ENCODE measurements around the gene PDCD11.
A peak's percentile ranks its signal among the peaks of the same experiment; 100 is the strongest.

PDCD11 gene

DNA sequence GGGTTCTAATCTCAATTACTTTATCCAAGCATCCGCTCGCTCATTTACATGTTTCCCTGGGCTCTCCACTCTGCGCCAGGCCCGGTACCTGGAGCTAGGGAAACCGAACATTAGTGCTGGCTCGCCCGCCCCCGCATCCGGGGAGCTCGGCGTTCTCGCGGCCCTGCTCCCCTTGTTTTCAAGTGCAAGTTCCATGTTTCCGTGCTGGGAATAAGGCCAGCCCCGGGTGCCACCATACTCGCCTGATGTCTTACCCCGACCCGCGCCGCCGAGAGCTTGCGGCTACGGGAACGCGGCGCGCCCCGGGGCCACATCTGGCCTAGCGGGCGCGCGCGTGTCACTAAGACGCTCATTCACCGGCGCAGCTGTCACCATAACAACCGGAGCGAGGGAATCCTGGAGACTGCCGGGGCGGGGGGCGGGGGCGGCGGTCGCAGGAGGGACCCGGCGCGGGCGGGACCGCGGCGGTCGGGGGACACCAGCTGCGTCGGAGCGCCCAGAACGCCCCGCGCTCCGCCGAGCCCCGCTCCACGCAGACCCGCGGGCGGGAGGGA is 97.0 kb downstream of the PDCD11 start, which contains the start of gene NEURL1:
Gene NEURL1, plus strand, starts transcription at position 344 of the 554 bp plus-strand sequence. CDS start 683 bp downstream, outside the sequence.
- H3K23ac ChIP-seq (ENCODE audit: low read length), result no peak within 1 kb of the TSS
- no CpG with 5 or more reads among the region's 65 CpGs for WGBS (ENCODE audit: extremely low coverage, insufficient coverage, insufficient read length)

DNA sequence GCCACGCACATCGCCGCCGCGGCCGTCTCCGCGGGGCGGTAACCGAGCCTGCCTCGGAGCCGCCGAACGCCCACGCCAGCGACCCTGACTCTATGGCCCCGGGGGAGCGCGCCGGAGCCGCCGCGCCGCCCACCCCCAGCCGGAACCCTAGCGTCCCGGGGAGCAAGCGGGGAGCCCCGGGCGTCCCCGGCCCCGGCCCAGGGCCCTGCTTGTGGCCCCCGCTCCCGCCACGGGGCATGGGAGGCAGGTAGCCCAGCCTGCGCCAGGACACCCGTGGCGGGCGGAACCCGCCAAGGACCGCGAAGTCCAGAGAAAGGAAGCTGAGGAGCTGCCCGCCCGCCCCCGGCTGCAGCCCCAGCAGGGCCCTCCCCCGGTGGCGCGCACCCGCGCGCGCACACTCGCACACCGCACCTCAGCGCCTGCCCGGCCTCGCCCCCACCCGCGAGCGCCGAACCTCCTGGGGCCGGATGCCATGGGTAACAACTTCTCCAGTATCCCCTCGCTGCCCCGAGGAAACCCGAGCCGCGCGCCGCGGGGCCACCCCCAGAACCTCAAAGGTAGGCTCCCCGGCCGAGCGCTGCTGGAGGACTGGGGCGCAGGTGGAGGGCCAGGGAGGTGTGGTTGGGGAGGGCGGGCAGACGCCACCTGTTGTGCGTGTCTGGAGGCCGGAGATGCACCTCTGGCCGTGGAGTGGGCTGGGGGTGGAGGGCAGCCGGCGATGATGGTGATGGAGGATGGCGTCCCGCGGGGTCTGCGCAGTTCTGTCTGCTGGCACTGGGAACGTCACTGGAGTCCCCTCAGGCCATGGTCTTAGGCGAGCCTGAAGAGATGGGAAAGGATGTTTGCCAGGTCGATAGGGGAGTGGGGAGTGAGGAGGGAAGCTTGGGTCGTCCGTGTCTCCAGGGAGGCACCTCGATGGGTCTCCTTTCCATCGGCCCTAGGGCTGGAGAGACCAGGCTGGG is 97.8 kb downstream of the PDCD11 start:
- H3K9ac ChIP-seq (ENCODE audit: low read length), result no peak overlapping the region

More for the DNA sequence above, 97.0 kb downstream of the PDCD11 start, which contains the start of gene NEURL1:
- Histone ChIP-seq H4K12ac (ENCODE audit: low read depth, low read length) (no peak within 1 kb of the TSS), H3K4me1 (ENCODE audit: control insufficient read depth in 1 of 2, insufficient read depth in 2 of 2, low read length in 2 of 2) (peaks cover 23% of the 10 kb centered on the region in 2 experiments), H3K36me3 (ENCODE audit: control insufficient read depth in 1 of 2, insufficient read depth in 2 of 2, low read length in 2 of 2) (no peaks in the 10 kb centered on the region), H3K4me3 (ENCODE audit: low read depth, low read length) (peak within 1 kb of the TSS; percentile 70), H3K9ac (ENCODE audit: low read length) (no peak within 1 kb of the TSS), H2BK12ac (ENCODE audit: low read length) (peak within 1 kb of the TSS; percentile 14), H3K27ac (ENCODE audit: low read depth, low read length) (no peak within 1 kb of the TSS), H3K79me1 (ENCODE audit: low read length) (peaks cover 1% of the 10 kb centered on the region), H2AK5ac (ENCODE audit: low read length) (no peak within 1 kb of the TSS), H4K91ac (ENCODE audit: low read depth, low read length) (no peak within 1 kb of the TSS), H4K8ac (ENCODE audit: low read depth, low read length) (no peak within 1 kb of the TSS), H3K14ac (ENCODE audit: low read length) (peak within 1 kb of the TSS; percentile 47), H3K18ac (ENCODE audit: low read length) (no peak within 1 kb of the TSS), H3K4me2 (ENCODE audit: low read length) (peak within 1 kb of the TSS; percentile 93), H3K79me2 (ENCODE audit: control insufficient read depth, insufficient read depth, low read length, poor library complexity) (no peaks in the 10 kb centered on the region), H3K9me3 (ENCODE audit: insufficient read depth, low read depth, low read length) (no peaks in the 10 kb centered on the region), H2BK120ac (ENCODE audit: insufficient read depth, low read length, poor library complexity) (no peak within 1 kb of the TSS), H3K4ac (ENCODE audit: low read depth, low read length) (no peak within 1 kb of the TSS), H2BK5ac (ENCODE audit: low read depth, low read length, poor library complexity) (no peak within 1 kb of the TSS), H3K27me3 (ENCODE audit: insufficient read depth, low read length) (peaks cover 20% of the 10 kb centered on the region), H2AFZ (ENCODE audit: insufficient read depth, low read length, poor library complexity) (peak within 1 kb of the TSS; percentile 23)
- peak; percentile 54 to 71 for DNase-seq

DNA sequence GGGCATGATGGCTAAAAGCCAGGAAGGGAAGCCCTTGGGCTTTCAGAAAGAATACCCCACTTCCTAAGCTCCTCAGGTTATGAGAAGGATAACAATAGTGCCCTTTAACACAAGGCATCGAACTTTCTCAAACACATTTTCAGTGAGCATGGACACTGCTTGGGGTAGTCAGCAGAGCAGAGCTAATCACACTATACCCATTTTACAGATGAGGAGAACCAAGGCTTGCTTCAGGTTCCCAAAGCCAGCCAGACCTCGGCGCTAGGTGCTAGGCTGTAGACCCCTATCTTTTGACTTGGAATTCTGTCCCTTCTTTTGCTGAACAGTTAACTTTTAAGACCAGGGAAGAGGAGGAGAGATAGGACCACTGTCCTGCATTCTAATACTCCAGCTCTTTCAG is 98.9 kb downstream of the PDCD11 start:
- H3K9me3 ChIP-seq (ENCODE audit: insufficient read depth, low read depth, low read length), result no peaks in the 10 kb centered on the region
- no peak overlapping the region for H3K14ac ChIP-seq (ENCODE audit: low read length)
- no peak overlapping the region for H4K8ac ChIP-seq (ENCODE audit: low read depth, low read length)
- no CpG with 5 or more reads among the region's 3 CpGs for WGBS (ENCODE audit: extremely low coverage, insufficient coverage, insufficient read length)
- no peak overlapping the region for H3K4me3 ChIP-seq (ENCODE audit: low read depth, low read length)
- H3K4me1 ChIP-seq (ENCODE audit: control insufficient read depth in 1 of 2, insufficient read depth in 2 of 2, low read length in 2 of 2), result peaks cover 23% of the 10 kb centered on the region in 2 experiments
- H2BK120ac ChIP-seq (ENCODE audit: insufficient read depth, low read length, poor library complexity), result no peak overlapping the region
- H2BK12ac ChIP-seq (ENCODE audit: low read length), result no peak overlapping the region
- no peaks in the 10 kb centered on the region for H3K36me3 ChIP-seq (ENCODE audit: control insufficient read depth in 1 of 2, insufficient read depth in 2 of 2, low read length in 2 of 2)
- no peak overlapping the region for H3K9ac ChIP-seq (ENCODE audit: low read length)
- H3K4ac ChIP-seq (ENCODE audit: low read depth, low read length), result no peak overlapping the region
- H2BK5ac ChIP-seq (ENCODE audit: low read depth, low read length, poor library complexity), result no peak overlapping the region
- no peak overlapping the region for H3K23ac ChIP-seq (ENCODE audit: low read length)
- H3K27ac ChIP-seq (ENCODE audit: low read depth, low read length), result no peak overlapping the region
- peaks cover 1% of the 10 kb centered on the region for H3K79me1 ChIP-seq (ENCODE audit: low read length)
- DNase-seq, result no peak
- no peak overlapping the region for H2AK5ac ChIP-seq (ENCODE audit: low read length)
- H3K27me3 ChIP-seq (ENCODE audit: insufficient read depth, low read length), result peaks cover 20% of the 10 kb centered on the region
- H4K91ac ChIP-seq (ENCODE audit: low read depth, low read length), result no peak overlapping the region
- no peak overlapping the region for H2AFZ ChIP-seq (ENCODE audit: insufficient read depth, low read length, poor library complexity)
- no peaks in the 10 kb centered on the region for H3K79me2 ChIP-seq (ENCODE audit: control insufficient read depth, insufficient read depth, low read length, poor library complexity)
- no peak overlapping the region for H4K12ac ChIP-seq (ENCODE audit: low read depth, low read length)
- no peak overlapping the region for H3K4me2 ChIP-seq (ENCODE audit: low read length)
- H3K18ac ChIP-seq (ENCODE audit: low read length), result no peak overlapping the region

More for the DNA sequence above, 97.8 kb downstream of the PDCD11 start:
- Histone ChIP-seq H3K36me3 (ENCODE audit: control insufficient read depth in 1 of 2, insufficient read depth in 2 of 2, low read length in 2 of 2) (no peaks in the 10 kb centered on the region), H3K9me3 (ENCODE audit: insufficient read depth, low read depth, low read length) (no peaks in the 10 kb centered on the region), H3K4me2 (ENCODE audit: low read length) (peak overlapping the region; percentile 93), H3K27me3 (ENCODE audit: insufficient read depth, low read length) (peaks cover 20% of the 10 kb centered on the region), H2BK12ac (ENCODE audit: low read length) (peak overlapping the region; percentile 14), H3K18ac (ENCODE audit: low read length) (no peak overlapping the region), H4K12ac (ENCODE audit: low read depth, low read length) (no peak overlapping the region), H3K4me3 (ENCODE audit: low read depth, low read length) (peak overlapping the region; percentile 70), H2BK5ac (ENCODE audit: low read depth, low read length, poor library complexity) (no peak overlapping the region), H2AFZ (ENCODE audit: insufficient read depth, low read length, poor library complexity) (peak overlapping the region; percentile 23), H3K4me1 (ENCODE audit: control insufficient read depth in 1 of 2, insufficient read depth in 2 of 2, low read length in 2 of 2) (peaks cover 23% of the 10 kb centered on the region in 2 experiments), H3K4ac (ENCODE audit: low read depth, low read length) (no peak overlapping the region), H3K79me1 (ENCODE audit: low read length) (peaks cover 1% of the 10 kb centered on the region), H4K8ac (ENCODE audit: low read depth, low read length) (no peak overlapping the region), H3K79me2 (ENCODE audit: control insufficient read depth, insufficient read depth, low read length, poor library complexity) (no peaks in the 10 kb centered on the region), H2AK5ac (ENCODE audit: low read length) (no peak overlapping the region), H3K23ac (ENCODE audit: low read length) (no peak overlapping the region), H3K27ac (ENCODE audit: low read depth, low read length) (no peak overlapping the region), H4K91ac (ENCODE audit: low read depth, low read length) (no peak overlapping the region), H2BK120ac (ENCODE audit: insufficient read depth, low read length, poor library complexity) (no peak overlapping the region), H3K14ac (ENCODE audit: low read length) (peak overlapping the region; percentile 47)
- no CpG with 5 or more reads among the region's 92 CpGs for WGBS (ENCODE audit: extremely low coverage, insufficient coverage, insufficient read length)
- peak in 1 of 2 donors; percentile 48 for DNase-seq

All from trophoblast cell (in vitro differentiated cells and primary cell).